WTC11 (cell line): ENCODE data around the gene TEKT3. TPM values are rescaled to one million over a fixed set of nuclear protein-coding genes. Genes with fewer than 3 reads are reported as not detected.
A peak's percentile ranks its signal among the peaks of the same experiment; 100 is the strongest.

Experiments
- ATAC-seq: fragments of 200-7000 bp; cut with Tn5 transposase; 2 replicates; pipeline ENCODE4 v1.10.0; 2021; ENCODE audit warnings: mild to moderate bottlenecking, moderate library complexity
- CTCF ChIA-PET: fragments of 300-600 bp; sonication (Branson Sonifier 250); formaldehyde crosslinking; loops from one replicate; lab custom pipeline; 2021; ENCODE audit warnings: antibody characterized with exemption; lab: Charles Lee
- POLR2A ChIA-PET: fragments of 350-600 bp; sonication (Branson Sonifier 250); formaldehyde crosslinking; loops from one replicate; lab custom pipeline; 2021; ENCODE audit warnings: antibody characterized with exemption; lab: Charles Lee
- DNase-seq: peaks from one replicate; pipeline ENCODE4 v3.0.0; 2021; ENCODE audit warnings: low spot score
- H3K27ac Mint-ChIP-seq: 2 replicates; pipeline ENCODE4 v1.8.0; 2021; ENCODE audit warnings: mixed read lengths
- H3K27me3 Mint-ChIP-seq: 2 replicates; pipeline ENCODE4 v1.8.0; 2021; ENCODE audit warnings: low read depth, mild to moderate bottlenecking, moderate library complexity, mixed read lengths
- H3K36me3 Mint-ChIP-seq: 2 replicates; pipeline ENCODE4 v1.8.0; 2021; ENCODE audit warnings: mixed read lengths
- H3K4me1 Mint-ChIP-seq: 2 replicates; pipeline ENCODE4 v1.8.0; 2022; ENCODE audit warnings: mixed read lengths
- H3K4me3 Mint-ChIP-seq: 2 replicates; pipeline ENCODE4 v1.8.0; 2021; ENCODE audit warnings: mild to moderate bottlenecking, moderate library complexity, mixed read lengths
- H3K9me3 Mint-ChIP-seq: 2 replicates; pipeline ENCODE4 v1.8.0; 2021; ENCODE audit warnings: mixed read lengths
- ERG ChIP-seq: fragments of 250-450 bp; sonication (Bioruptor Pico); IDR thresholded peaks from 2 replicates; pipeline ENCODE4 v1.8.0; 2021; ENCODE audit warnings: mild to moderate bottlenecking
- FOXK1 ChIP-seq: sonication (generic); formaldehyde crosslinking; IDR thresholded peaks from 2 replicates; pipeline ENCODE4 v1.8.0; 2022; ENCODE audit warnings: mild to moderate bottlenecking, moderate library complexity, missing genetic modification reagents
- GRHL2 ChIP-seq: fragments of 250-450 bp; sonication (Bioruptor Pico); IDR thresholded peaks from 2 replicates; pipeline ENCODE4 v1.8.0; 2022; ENCODE audit warnings: mild to moderate bottlenecking, moderate library complexity; ENCODE audit not compliant: insufficient replicate concordance, severe bottlenecking
- GTF2I ChIP-seq: fragments of 250-450 bp; sonication (Bioruptor Pico); conservative IDR thresholded peaks from 2 replicates; pipeline ENCODE4 v1.4.0; 2021; ENCODE audit warnings: mild to moderate bottlenecking
- NFATC4 ChIP-seq: fragments of 250-450 bp; sonication (Bioruptor Pico); IDR thresholded peaks from 2 replicates; pipeline ENCODE4 v1.9.0; 2021; ENCODE audit warnings: mild to moderate bottlenecking
- NR2C2 ChIP-seq: sonication (generic); formaldehyde crosslinking; IDR thresholded peaks from 2 replicates; pipeline ENCODE4 v1.8.0; 2022; ENCODE audit warnings: mild to moderate bottlenecking, missing genetic modification reagents
- NR3C1 ChIP-seq: sonication (generic); formaldehyde crosslinking; conservative IDR thresholded peaks from 2 replicates; pipeline ENCODE4 v1.8.1; 2023; ENCODE audit warnings: low read depth, mild to moderate bottlenecking, missing genetic modification reagents
- SP1 ChIP-seq: sonication (generic); formaldehyde crosslinking; conservative IDR thresholded peaks from 2 replicates; pipeline ENCODE4 v1.8.1; 2022; ENCODE audit warnings: missing genetic modification reagents
- TEAD1 ChIP-seq: sonication (generic); formaldehyde crosslinking; IDR thresholded peaks from 2 replicates; pipeline ENCODE4 v1.8.0; 2022; ENCODE audit warnings: mild to moderate bottlenecking, missing genetic modification reagents
- ZBTB21 ChIP-seq: sonication (generic); formaldehyde crosslinking; IDR thresholded peaks from 2 replicates; pipeline ENCODE4 v1.8.1; 2023; ENCODE audit warnings: mild to moderate bottlenecking, missing genetic modification reagents, borderline replicate concordance
- ZNF512 ChIP-seq: sonication (generic); formaldehyde crosslinking; IDR thresholded peaks from 2 replicates; pipeline ENCODE4 v1.8.1; 2022; ENCODE audit warnings: missing genetic modification reagents, borderline replicate concordance
- ZNF532 ChIP-seq: fragments of 250-450 bp; sonication (Bioruptor Pico); IDR thresholded peaks from 2 replicates; pipeline ENCODE4 v1.9.0; 2021; ENCODE audit warnings: mild to moderate bottlenecking, borderline replicate concordance
- ZNF671 ChIP-seq: fragments of 250-450 bp; sonication (Bioruptor Pico); IDR thresholded peaks from 2 replicates; pipeline ENCODE4 v1.8.0; 2021; ENCODE audit warnings: mild to moderate bottlenecking
- total RNA-seq: library from RNA; stranded (reverse); gene quantifications from 3 replicates; pipeline ENCODE4 v1.2.3, GENCODE V29; 2021
- TF ChIP-seq, protein P1 (sequence below): fragments of 250-450 bp; sonication (Bioruptor Pico); IDR thresholded peaks from 2 replicates; pipeline ENCODE4 v1.9.0; 2021; ENCODE audit warnings: moderate library complexity, mild to moderate bottlenecking, inconsistent platforms, borderline replicate concordance
- TF ChIP-seq, protein P2 (sequence below): sonication (generic); formaldehyde crosslinking; conservative IDR thresholded peaks from 2 replicates; pipeline ENCODE4 v1.8.1; 2023; ENCODE audit warnings: mild to moderate bottlenecking, low read depth, missing genetic modification reagents, moderate library complexity
- TF ChIP-seq, protein P3 (sequence below): sonication (generic); formaldehyde crosslinking; IDR thresholded peaks from 2 replicates; pipeline ENCODE4 v1.8.1; 2023; ENCODE audit warnings: mild to moderate bottlenecking, missing genetic modification reagents, moderate library complexity
- TF ChIP-seq, protein P4 (sequence below): sonication (generic); formaldehyde crosslinking; IDR thresholded peaks from 2 replicates; pipeline ENCODE4 v1.8.0; 2023; ENCODE audit warnings: mild to moderate bottlenecking, missing genetic modification reagents

The TEKT3 gene
- total RNA-seq, 1 experiment from 2014 or later, result 3.1 TPM

DNA sequence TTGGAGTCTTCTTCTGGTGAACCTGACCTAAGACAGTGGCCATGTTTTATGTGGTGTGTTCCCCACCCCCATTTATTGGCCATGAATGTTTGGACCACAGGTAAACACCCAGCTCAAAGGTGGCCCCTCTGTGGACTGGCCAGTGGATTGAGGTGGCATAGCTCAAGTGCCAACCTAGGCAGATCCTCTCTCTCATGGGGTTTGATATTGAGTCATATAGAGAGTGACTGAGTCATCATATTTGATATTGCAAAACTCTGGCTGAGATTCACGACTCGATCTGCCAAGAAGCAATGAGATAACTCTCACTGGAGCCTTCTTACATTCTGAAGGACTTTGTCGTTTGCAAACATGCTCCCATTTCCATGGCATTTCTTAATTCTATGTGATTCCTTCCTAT lies 10.5 kb upstream of the TEKT3 start (continued):
- TF ChIP-seq ERG (CRISPR knock-in tag), result no peak
- no peak for TF ChIP-seq NFATC4 (CRISPR knock-in tag)
- TF ChIP-seq TEAD1 (CRISPR knock-in tag), result no peak
- TF ChIP-seq GTF2I (CRISPR knock-in tag), result no peak
- TF ChIP-seq SP1 (CRISPR knock-in tag), result no peak
- TF ChIP-seq ZNF671 (CRISPR knock-in tag), result no peak
- no peak for TF ChIP-seq GRHL2 (CRISPR knock-in tag)
- TF ChIP-seq, protein P1, sequence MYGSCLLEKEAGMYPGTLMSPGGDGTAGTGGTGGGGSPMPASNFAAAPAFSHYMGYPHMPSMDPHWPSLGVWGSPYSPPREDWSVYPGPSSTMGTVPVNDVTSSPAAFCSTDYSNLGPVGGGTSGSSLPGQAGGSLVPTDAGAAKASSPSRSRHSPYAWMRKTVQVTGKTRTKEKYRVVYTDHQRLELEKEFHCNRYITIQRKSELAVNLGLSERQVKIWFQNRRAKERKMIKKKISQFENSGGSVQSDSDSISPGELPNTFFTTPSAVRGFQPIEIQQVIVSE (CRISPR knock-in tag), result no peak
- no peak for TF ChIP-seq NR3C1 (CRISPR knock-in tag)

DNA sequence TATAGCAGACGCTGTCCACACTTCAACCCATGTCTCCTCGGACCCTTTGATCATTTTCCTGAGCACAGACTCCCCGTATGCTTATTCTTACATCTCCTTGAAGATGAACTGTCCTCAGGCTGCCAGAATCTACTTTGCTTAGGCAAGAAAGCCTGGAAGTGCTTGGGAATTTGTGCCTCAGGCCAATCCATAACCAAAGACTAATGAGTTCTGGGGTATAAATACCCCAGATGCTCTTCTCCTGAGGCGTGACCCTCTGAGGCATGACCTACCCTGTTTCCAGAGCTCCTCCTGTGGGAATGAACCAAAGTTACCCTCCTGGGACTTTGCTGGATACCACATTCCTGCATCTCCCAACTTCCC lies 10.1 kb upstream of the TEKT3 start:
- ATAC-seq (peak; percentile 48), DNase-seq (no peak)
- Mint-ChIP-seq H3K27me3 (peaks cover 12% of the 10 kb centered on the region), H3K27ac (no peak overlapping the region), H3K36me3 (no peaks in the 10 kb centered on the region), H3K4me3 (no peak overlapping the region), H3K4me1 (peaks cover 7% of the 10 kb centered on the region), H3K9me3 (peaks cover 19% of the 10 kb centered on the region)
- CTCF ChIA-PET, result interaction anchor here (1.2 kb wide), 1 partner anchor 151 kb away, joined by 3 read pairs; no protein-coding TSS in a partner anchor
- POLR2A ChIA-PET, result no interaction called here
- TF ChIP-seq ZNF532 (CRISPR knock-in tag) (no peak), NR2C2 (CRISPR knock-in tag) (no peak), FOXK1 (CRISPR knock-in tag) (no peak), ERG (CRISPR knock-in tag) (no peak), ZBTB21 (CRISPR knock-in tag) (no peak), ZNF512 (no peak), NFATC4 (CRISPR knock-in tag) (no peak)
- TF ChIP-seq, protein P2, sequence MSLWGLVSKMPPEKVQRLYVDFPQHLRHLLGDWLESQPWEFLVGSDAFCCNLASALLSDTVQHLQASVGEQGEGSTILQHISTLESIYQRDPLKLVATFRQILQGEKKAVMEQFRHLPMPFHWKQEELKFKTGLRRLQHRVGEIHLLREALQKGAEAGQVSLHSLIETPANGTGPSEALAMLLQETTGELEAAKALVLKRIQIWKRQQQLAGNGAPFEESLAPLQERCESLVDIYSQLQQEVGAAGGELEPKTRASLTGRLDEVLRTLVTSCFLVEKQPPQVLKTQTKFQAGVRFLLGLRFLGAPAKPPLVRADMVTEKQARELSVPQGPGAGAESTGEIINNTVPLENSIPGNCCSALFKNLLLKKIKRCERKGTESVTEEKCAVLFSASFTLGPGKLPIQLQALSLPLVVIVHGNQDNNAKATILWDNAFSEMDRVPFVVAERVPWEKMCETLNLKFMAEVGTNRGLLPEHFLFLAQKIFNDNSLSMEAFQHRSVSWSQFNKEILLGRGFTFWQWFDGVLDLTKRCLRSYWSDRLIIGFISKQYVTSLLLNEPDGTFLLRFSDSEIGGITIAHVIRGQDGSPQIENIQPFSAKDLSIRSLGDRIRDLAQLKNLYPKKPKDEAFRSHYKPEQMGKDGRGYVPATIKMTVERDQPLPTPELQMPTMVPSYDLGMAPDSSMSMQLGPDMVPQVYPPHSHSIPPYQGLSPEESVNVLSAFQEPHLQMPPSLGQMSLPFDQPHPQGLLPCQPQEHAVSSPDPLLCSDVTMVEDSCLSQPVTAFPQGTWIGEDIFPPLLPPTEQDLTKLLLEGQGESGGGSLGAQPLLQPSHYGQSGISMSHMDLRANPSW (CRISPR knock-in tag), result no peak
- TF ChIP-seq, protein P3, sequence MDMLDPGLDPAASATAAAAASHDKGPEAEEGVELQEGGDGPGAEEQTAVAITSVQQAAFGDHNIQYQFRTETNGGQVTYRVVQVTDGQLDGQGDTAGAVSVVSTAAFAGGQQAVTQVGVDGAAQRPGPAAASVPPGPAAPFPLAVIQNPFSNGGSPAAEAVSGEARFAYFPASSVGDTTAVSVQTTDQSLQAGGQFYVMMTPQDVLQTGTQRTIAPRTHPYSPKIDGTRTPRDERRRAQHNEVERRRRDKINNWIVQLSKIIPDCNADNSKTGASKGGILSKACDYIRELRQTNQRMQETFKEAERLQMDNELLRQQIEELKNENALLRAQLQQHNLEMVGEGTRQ (CRISPR knock-in tag), result no peak
- TF ChIP-seq, protein P4, sequence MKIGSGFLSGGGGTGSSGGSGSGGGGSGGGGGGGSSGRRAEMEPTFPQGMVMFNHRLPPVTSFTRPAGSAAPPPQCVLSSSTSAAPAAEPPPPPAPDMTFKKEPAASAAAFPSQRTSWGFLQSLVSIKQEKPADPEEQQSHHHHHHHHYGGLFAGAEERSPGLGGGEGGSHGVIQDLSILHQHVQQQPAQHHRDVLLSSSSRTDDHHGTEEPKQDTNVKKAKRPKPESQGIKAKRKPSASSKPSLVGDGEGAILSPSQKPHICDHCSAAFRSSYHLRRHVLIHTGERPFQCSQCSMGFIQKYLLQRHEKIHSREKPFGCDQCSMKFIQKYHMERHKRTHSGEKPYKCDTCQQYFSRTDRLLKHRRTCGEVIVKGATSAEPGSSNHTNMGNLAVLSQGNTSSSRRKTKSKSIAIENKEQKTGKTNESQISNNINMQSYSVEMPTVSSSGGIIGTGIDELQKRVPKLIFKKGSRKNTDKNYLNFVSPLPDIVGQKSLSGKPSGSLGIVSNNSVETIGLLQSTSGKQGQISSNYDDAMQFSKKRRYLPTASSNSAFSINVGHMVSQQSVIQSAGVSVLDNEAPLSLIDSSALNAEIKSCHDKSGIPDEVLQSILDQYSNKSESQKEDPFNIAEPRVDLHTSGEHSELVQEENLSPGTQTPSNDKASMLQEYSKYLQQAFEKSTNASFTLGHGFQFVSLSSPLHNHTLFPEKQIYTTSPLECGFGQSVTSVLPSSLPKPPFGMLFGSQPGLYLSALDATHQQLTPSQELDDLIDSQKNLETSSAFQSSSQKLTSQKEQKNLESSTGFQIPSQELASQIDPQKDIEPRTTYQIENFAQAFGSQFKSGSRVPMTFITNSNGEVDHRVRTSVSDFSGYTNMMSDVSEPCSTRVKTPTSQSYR, result no peak
